GM13976 (cell line): ENCODE data around the gene CHST15.

Experiments used
- DNase-seq: peaks from one replicate; pipeline ENCODE4 v3.0.0; 2012; ENCODE audit warnings: low spot score
- CTCF ChIP-seq: IDR thresholded peaks from 2 replicates; pipeline ENCODE4 v1.5.1; 2012; ENCODE audit warnings: borderline replicate concordance, mild to moderate bottlenecking; ENCODE audit not compliant: insufficient read depth; ENCODE audit errors: extremely low read depth, missing control alignments, control extremely low read depth
- in situ Hi-C: fragments of 300-500 bp; cut with MboI; formaldehyde crosslinking; loops from one replicate; pipeline ENCODE4 v1.12.0; 2022; ENCODE audit warnings: low sequenced_read_pairs, mixed read lengths, inconsistent platforms; ENCODE audit not compliant: unreplicated experiment

The CHST15 gene

GRCh38 chr10:124048371-124049290 is 44.8 kb downstream of the CHST15 start:
- in situ Hi-C loops = no loop called here
- DNase-seq = no peak
- no peak for TF ChIP-seq CTCF

GRCh38 chr10:124047427-124048152 is 45.8 kb downstream of the CHST15 start:
- no peak for TF ChIP-seq CTCF
- no peak for DNase-seq
- in situ Hi-C loops = no loop called here

- in situ Hi-C loops = no loop called here
- TF ChIP-seq CTCF = no peak
- no peak for DNase-seq
Measured at GRCh38 chr10:124045801-124046355, 47.5 kb downstream of the CHST15 start.

- in situ Hi-C loops = no loop called here
- no peak for DNase-seq
- no peak for TF ChIP-seq CTCF
Measured at GRCh38 chr10:124045276-124045675, 48.1 kb downstream of the CHST15 start.

- no peak for TF ChIP-seq CTCF
- DNase-seq = no peak
- in situ Hi-C loops = no loop called here
Measured at GRCh38 chr10:124044143-124044862, 49.1 kb downstream of the CHST15 start.
